Sigmoid colon (tissue), 7 donors: Measurements from ENCODE around the gene BTBD7. TPM values are rescaled to one million over a fixed set of nuclear protein-coding genes. Genes with fewer than 3 reads are reported as not detected.

ENCODE experiments used
- DNase-seq: peaks from one replicate; pipeline ENCODE4 v3.0.0-alpha.2; 2019
- H3K27ac ChIP-seq, 4 donors: fragments of 200-600 bp; sonication (generic); one replicate each; pipeline ENCODE4 v1.5.1; 2016 to 2019; ENCODE audit warnings: mild to moderate bottlenecking in 1 of 4
- H3K27me3 ChIP-seq, 3 donors: fragments of 200-600 bp; sonication (generic); one replicate each; pipeline ENCODE4 v1.5.1; 2019; ENCODE audit warnings: mild to moderate bottlenecking in 1 of 3
- H3K36me3 ChIP-seq, 4 donors: fragments of 200-600 bp; sonication (generic); one replicate each; pipeline ENCODE4 v1.5.1; 2016 to 2019
- H3K4me1 ChIP-seq, 4 donors: fragments of 200-600 bp; sonication (generic); one replicate each; pipeline ENCODE4 v1.5.1; 2017 to 2019
- H3K4me3 ChIP-seq, 4 donors: fragments of 200-600 bp; sonication (generic); one replicate each; pipeline ENCODE4 v1.5.1; 2017 to 2019; ENCODE audit warnings: mild to moderate bottlenecking in 2 of 4, moderate library complexity in 1 of 4
- H3K9me3 ChIP-seq, 4 donors: fragments of 200-600 bp in 3 of 4; sonication (generic) in 3 of 4; one replicate each; pipeline versions ENCODE4 v1.5.1 to v1.6.1; 2013 to 2019
- EP300 ChIP-seq, 4 donors: sonication (generic); formaldehyde crosslinking; IDR thresholded peaks; one replicate each; pipeline ENCODE4 v1.6.1; 2017; ENCODE audit warnings: antibody characterized with exemption in 4 of 4
- POLR2A ChIP-seq, 2 donors: fragments of 450-650 bp; IDR thresholded peaks; one replicate each; pipeline ENCODE4 v1.6.1; 2016; ENCODE audit warnings: antibody characterized with exemption in 2 of 2, mild to moderate bottlenecking in 2 of 2, moderate library complexity in 2 of 2
- POLR2AphosphoS5 ChIP-seq, 4 donors: sonication (generic); formaldehyde crosslinking; IDR thresholded peaks; one replicate each; pipeline ENCODE4 v1.6.1; 2017; ENCODE audit warnings: antibody characterized with exemption in 4 of 4
- WGBS, 2 donors: extraction: QIAGEN DNeasy Blood & Tissue Kit; methylation state at CpG; one replicate each; pipeline ENCODE4 v1.1.7; 2013; 5-methylcytosine and 5-hydroxymethylcytosine counted together
- intact Hi-C: fragments of 100-400 bp; cut with DNase I; formaldehyde crosslinking; loops from one replicate; pipeline ENCODE4 v1.15.1; 2023
- polyA plus RNA-seq, 3 donors: library from polyadenylated mRNA; stranded (reverse); fragments of 200-250 nt; gene quantifications; one replicate each; pipeline ENCODE4 v1.2.3, GENCODE V29; 2013
- total RNA-seq, 4 donors: library from RNA; depleted of rRNA; stranded (reverse); fragments of >200 nt; gene quantifications; one replicate each; pipeline ENCODE4 v1.1.0, GENCODE V29; 2016
- TF ChIP-seq, protein P1 (sequence below), 4 experiments: fragments of 450-650 bp in 3 of 4; fragments of 200-600 bp in 1 of 4; IDR thresholded peaks; one replicate each; pipeline ENCODE4 v1.5.1; 2016 to 2019; ENCODE audit warnings: antibody characterized with exemption in 4 of 4, mild to moderate bottlenecking in 3 of 4, moderate library complexity in 2 of 4
- donor health status: healthy with polysubstance abuse.
- donor health status: Bipolar disorder and iron deficiency.
- donor health status: healthy.

Gene BTBD7
- total and polyA plus RNA-seq, 7 donors = 7.8 to 50.7 (median 30.3) TPM

DNA sequence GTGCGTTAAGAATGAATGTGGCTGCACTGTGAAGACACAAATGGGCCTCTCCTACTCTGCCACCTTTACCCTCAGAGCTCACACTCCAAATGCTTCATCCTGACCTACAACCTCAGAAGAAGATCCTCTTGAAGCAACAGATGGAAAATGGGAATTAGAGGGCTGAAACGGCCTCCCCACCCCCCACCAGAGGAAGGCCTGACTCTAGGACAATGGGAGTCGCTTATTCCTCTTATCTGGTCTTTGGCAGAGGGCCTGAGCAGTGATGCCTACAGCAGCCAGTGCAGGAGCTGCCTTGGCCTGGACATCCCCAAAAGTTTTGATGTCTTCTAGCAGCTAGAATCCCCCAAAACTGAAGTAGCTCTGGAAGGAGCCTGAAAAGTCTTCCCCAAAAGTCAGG lies 29.2 kb downstream of the BTBD7 start:
- Histone ChIP-seq H3K4me3 (no peak overlapping the region), H3K36me3 (no peaks in the 10 kb centered on the region), H3K4me1 (peaks cover 0 to 49% (median 29%) of the 10 kb centered on the region in 4 donors), H3K27me3 (no peaks in the 10 kb centered on the region), H3K27ac (no peak overlapping the region), H3K9me3 (no peaks in the 10 kb centered on the region)
- DNase-seq = no peak
- 69 to 76% methylated on average over 3 of the region's 3 CpGs for WGBS, 2 donors
- TF ChIP-seq, protein P1, sequence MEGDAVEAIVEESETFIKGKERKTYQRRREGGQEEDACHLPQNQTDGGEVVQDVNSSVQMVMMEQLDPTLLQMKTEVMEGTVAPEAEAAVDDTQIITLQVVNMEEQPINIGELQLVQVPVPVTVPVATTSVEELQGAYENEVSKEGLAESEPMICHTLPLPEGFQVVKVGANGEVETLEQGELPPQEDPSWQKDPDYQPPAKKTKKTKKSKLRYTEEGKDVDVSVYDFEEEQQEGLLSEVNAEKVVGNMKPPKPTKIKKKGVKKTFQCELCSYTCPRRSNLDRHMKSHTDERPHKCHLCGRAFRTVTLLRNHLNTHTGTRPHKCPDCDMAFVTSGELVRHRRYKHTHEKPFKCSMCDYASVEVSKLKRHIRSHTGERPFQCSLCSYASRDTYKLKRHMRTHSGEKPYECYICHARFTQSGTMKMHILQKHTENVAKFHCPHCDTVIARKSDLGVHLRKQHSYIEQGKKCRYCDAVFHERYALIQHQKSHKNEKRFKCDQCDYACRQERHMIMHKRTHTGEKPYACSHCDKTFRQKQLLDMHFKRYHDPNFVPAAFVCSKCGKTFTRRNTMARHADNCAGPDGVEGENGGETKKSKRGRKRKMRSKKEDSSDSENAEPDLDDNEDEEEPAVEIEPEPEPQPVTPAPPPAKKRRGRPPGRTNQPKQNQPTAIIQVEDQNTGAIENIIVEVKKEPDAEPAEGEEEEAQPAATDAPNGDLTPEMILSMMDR (IDR thresholded peaks at IDR 0.05) = no peak
- no peak for TF ChIP-seq POLR2AphosphoS5 (IDR thresholded peaks at IDR 0.05)
- TF ChIP-seq EP300 (IDR thresholded peaks at IDR 0.05) = no peak
- TF ChIP-seq POLR2A (IDR thresholded peaks at IDR 0.05) = no peak
- intact Hi-C loops = no loop called here

DNA sequence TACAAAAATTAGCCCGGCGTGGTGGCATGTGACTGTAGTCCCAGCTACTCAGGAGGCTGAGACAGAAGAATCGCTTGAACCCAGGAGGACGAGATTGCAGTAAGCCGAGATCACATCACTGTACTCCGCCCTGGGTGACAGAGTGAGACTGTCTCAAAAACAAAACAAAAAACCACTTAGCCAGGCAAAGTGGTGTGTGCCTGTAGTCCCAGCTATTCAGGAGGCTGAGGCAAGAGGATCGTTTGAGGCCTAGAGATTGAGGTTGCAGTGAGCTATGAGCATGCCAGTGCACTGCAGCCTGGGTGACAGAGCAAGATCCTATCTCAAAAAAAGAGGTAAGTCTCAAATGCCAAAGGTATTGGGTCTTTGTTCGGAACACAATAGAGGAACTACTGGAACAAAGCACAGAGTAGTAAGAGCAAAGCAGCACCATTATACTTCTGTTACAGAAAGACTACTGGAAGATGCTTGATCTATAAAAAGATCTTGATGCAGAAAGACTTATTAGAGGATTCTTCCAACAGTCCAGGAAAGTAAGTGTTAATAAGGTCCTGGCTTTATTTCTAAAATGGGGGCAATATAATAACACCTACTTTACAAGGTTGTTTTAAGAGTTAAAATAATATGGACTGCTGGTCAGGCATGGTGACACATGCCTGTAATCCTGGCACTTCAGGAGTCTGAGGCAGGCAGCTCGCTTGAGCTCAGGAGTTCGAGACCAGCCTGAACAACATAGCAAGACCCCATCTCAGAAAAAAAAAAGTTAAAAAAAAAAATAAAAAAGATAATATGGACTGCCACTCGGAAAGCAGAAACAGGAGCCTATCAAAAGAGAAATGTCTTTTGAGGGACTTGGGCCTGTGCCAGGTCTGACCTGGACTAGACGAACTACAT lies 29.9 kb downstream of the BTBD7 start:
- H3K27ac ChIP-seq = no peak overlapping the region
- no peaks in the 10 kb centered on the region for H3K36me3 ChIP-seq
- peaks cover 0 to 49% (median 30%) of the 10 kb centered on the region in 4 donors for H3K4me1 ChIP-seq
- TF ChIP-seq POLR2A (IDR thresholded peaks at IDR 0.05) (no peak), EP300 (IDR thresholded peaks at IDR 0.05) (no peak), POLR2AphosphoS5 (IDR thresholded peaks at IDR 0.05) (no peak)
- TF ChIP-seq, protein P1 (IDR thresholded peaks at IDR 0.05) = no peak
- WGBS, 2 donors = 95 to 96% methylated on average over 12 of the region's 12 CpGs
- H3K9me3 ChIP-seq = no peaks in the 10 kb centered on the region
- DNase-seq = no peak
- intact Hi-C loops = no loop called here
- no peaks in the 10 kb centered on the region for H3K27me3 ChIP-seq
- H3K4me3 ChIP-seq = no peak overlapping the region

DNA sequence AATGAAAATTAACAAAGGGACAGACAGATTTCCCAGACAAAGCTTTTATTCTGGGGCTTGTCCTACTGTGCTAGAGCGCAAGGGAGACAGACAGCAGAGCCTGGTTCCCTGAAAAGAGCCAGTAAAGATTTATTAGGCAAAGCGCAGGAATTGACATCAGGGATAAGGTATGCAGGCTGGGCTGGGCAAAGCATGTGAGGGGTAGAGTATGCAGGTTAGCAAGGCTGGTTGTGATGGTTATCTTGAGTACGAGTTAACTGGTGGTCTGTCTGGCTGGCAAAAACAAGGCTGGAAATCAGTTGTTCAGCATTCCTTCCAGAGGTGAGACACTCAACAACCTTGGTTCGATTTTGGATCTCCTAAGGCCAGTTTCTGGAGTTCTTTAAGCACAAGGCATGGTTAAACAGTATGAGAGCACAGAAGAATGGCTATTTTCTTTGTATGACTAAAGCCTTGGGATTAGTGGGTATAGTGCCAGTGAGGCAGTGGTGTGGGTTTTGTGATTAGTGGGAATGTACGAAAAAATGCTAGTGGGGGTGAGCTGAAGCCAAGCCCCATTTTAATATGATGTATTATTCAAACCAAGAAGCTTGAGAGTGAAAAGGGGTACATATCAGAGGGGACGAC lies 30.9 kb downstream of the BTBD7 start:
- no peak overlapping the region for H3K27ac ChIP-seq
- 91% methylated on average over 6 of the region's 6 CpGs for WGBS, 2 donors
- DNase-seq = no peak
- no peaks in the 10 kb centered on the region for H3K27me3 ChIP-seq
- no peaks in the 10 kb centered on the region for H3K36me3 ChIP-seq
- H3K4me1 ChIP-seq = peaks cover 0 to 49% (median 29%) of the 10 kb centered on the region in 4 donors
- intact Hi-C loops = no loop called here
- H3K4me3 ChIP-seq = no peak overlapping the region
- TF ChIP-seq EP300 (IDR thresholded peaks at IDR 0.05) (no peak), POLR2A (IDR thresholded peaks at IDR 0.05) (no peak), POLR2AphosphoS5 (IDR thresholded peaks at IDR 0.05) (no peak)
- H3K9me3 ChIP-seq = no peaks in the 10 kb centered on the region

DNA sequence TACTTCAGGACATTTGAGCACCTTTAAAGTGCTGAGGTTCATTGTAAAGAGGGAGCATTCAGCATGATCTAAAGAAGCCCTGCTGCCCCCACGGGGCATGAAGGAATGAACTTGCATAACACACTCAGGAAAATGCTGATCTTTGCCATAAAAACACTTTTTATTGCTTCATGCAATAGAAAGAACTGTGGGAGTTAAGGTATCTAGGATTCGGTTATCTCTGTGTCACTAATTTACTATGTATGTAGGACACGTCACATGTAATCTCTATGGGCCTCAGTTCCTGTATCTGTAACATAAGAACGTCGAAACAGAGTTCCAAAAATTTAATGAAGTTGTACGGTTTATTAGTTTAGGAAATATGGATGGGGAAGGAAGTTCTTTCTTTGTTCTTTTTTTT lies 33.0 kb downstream of the BTBD7 start:
- no peak for DNase-seq
- WGBS, 2 donors = 76% methylated on average over 6 of the region's 6 CpGs
- Histone ChIP-seq H3K4me3 (no peak overlapping the region), H3K27me3 (no peaks in the 10 kb centered on the region), H3K27ac (no peak overlapping the region), H3K4me1 (peaks cover 0 to 41% (median 23%) of the 10 kb centered on the region in 4 donors), H3K9me3 (no peaks in the 10 kb centered on the region), H3K36me3 (peaks cover 0 to 8% (median 0%) of the 10 kb centered on the region in 4 donors)
- TF ChIP-seq POLR2A (IDR thresholded peaks at IDR 0.05) = no peak
- TF ChIP-seq POLR2AphosphoS5 (IDR thresholded peaks at IDR 0.05) = no peak
- no peak for TF ChIP-seq EP300 (IDR thresholded peaks at IDR 0.05)
- TF ChIP-seq, protein P1 (IDR thresholded peaks at IDR 0.05) = no peak
- intact Hi-C loops = no loop called here

DNA sequence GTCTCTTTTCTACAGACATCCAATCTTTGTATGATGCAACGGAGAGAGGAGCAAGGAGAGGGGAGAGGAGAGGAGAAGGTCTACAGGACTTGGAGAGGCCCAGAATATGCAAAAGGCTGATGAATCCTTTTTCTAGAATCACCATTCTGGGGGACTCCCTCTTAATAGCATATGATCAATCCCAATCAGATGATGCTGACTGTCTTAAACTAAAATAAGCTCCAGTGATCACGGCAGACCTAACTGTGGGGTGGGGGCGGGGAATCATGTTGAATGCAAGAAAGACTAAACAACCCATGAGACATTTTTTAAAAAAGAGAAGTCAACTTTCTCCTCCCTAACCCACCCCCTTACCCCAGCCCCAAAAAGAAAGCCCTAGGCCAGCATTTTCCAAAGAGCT lies 33.4 kb downstream of the BTBD7 start:
- no peak overlapping the region for H3K27ac ChIP-seq

More for the DNA sequence above, 33.4 kb downstream of the BTBD7 start:
- Histone ChIP-seq H3K4me3 (no peak overlapping the region), H3K36me3 (peaks cover 0 to 12% (median 0%) of the 10 kb centered on the region in 4 donors), H3K27me3 (no peaks in the 10 kb centered on the region), H3K9me3 (no peaks in the 10 kb centered on the region), H3K4me1 (peaks cover 0 to 36% (median 19%) of the 10 kb centered on the region in 4 donors)
- intact Hi-C loops = no loop called here
- TF ChIP-seq POLR2A (IDR thresholded peaks at IDR 0.05) (no peak), POLR2AphosphoS5 (IDR thresholded peaks at IDR 0.05) (no peak), EP300 (IDR thresholded peaks at IDR 0.05) (no peak)
- TF ChIP-seq, protein P1 (IDR thresholded peaks at IDR 0.05) = no peak
- 90 to 96% methylated on average over 3 of the region's 3 CpGs for WGBS, 2 donors
- DNase-seq = no peak
